HG02943 (cell line): ENCODE results near the gene ATXN7L1.

Experiments
- ATAC-seq: cut with Tn5 transposase; IDR thresholded peaks from one replicate; pipeline ENCODE4 v1.9.1; 2021; ENCODE audit warnings: mild to moderate bottlenecking, low read depth, moderate library complexity; ENCODE audit not compliant: unreplicated experiment

ATXN7L1 gene

GRCh38 chr7:105786520-105787470, 89.6 kb downstream of the ATXN7L1 start:
- ATAC-seq, result no peak

GRCh38 chr7:105782391-105783042, 93.9 kb downstream of the ATXN7L1 start:
- ATAC-seq, result no peak

GRCh38 chr7:105779856-105780780, 96.3 kb downstream of the ATXN7L1 start:
- ATAC-seq, result no peak

- ATAC-seq, result no peak
These were observed 97.4 kb downstream of the ATXN7L1 start for GRCh38 chr7:105778956-105779355.

- ATAC-seq, result no peak
These were observed 99.2 kb downstream of the ATXN7L1 start for GRCh38 chr7:105776986-105777910.

- ATAC-seq, result no peak
These were observed 100.2 kb downstream of the ATXN7L1 start for GRCh38 chr7:105776068-105776790.

GRCh38 chr7:105775580-105775979, 100.8 kb downstream of the ATXN7L1 start:
- ATAC-seq, result no peak

- ATAC-seq, result no peak
These were observed 103.4 kb downstream of the ATXN7L1 start for GRCh38 chr7:105773030-105773460.

- no peak for ATAC-seq
These were observed 106.3 kb downstream of the ATXN7L1 start for GRCh38 chr7:105769901-105770628.

- no peak for ATAC-seq
These were observed 107.4 kb downstream of the ATXN7L1 start for GRCh38 chr7:105768898-105769507.

- ATAC-seq, result no peak
These were observed 108.3 kb downstream of the ATXN7L1 start for GRCh38 chr7:105768117-105768516.

- ATAC-seq, result no peak
These were observed 109.9 kb downstream of the ATXN7L1 start for GRCh38 chr7:105766421-105767073.

- no peak for ATAC-seq
These were observed 110.6 kb downstream of the ATXN7L1 start for GRCh38 chr7:105765846-105766245.

GRCh38 chr7:105764506-105764905, 111.9 kb downstream of the ATXN7L1 start:
- ATAC-seq, result no peak

GRCh38 chr7:105760551-105761447, 115.6 kb downstream of the ATXN7L1 start:
- ATAC-seq, result no peak
